ENCODE results near the gene ZNF765. TPM values are rescaled to one million over a fixed set of nuclear protein-coding genes. Genes with fewer than 3 reads are reported as not detected.
A peak's percentile ranks its signal among the peaks of the same experiment; 100 is the strongest.
"Not testable (repeated sequence)": the region's sequence is repeated elsewhere in the genome, so short reads cannot be mapped to it uniquely, and the experiment has no call there.

Gene ZNF765
- total RNA-seq, 1 donor from 2014 or later = 7.5 TPM

- DNase-seq (ENCODE audit: low spot score) = not testable (repeated sequence)
Observed at GRCh38 chr19:53420520-53421315, 25.8 kb downstream of the ZNF765 start.

DNA sequence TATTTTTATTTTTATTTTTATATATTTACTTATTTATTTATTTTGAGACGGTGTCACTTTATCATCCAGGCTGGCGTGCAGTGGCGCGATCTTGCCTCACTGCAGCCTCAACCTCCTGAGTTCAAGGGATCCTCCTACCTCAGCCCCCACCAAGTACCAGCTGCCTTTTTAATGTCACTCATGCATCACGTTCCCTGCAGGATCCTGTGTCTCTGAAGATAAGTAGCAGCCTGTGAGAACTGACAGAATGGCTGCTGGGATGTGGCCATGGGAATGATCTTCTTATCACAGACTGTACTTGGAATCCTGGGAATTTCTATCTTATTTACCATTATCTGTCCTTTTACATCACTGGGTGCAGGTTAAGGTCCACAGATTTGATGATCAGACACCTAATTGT lies 27.6 kb downstream of the ZNF765 start:
- no peak for DNase-seq (ENCODE audit: low spot score)

DNA sequence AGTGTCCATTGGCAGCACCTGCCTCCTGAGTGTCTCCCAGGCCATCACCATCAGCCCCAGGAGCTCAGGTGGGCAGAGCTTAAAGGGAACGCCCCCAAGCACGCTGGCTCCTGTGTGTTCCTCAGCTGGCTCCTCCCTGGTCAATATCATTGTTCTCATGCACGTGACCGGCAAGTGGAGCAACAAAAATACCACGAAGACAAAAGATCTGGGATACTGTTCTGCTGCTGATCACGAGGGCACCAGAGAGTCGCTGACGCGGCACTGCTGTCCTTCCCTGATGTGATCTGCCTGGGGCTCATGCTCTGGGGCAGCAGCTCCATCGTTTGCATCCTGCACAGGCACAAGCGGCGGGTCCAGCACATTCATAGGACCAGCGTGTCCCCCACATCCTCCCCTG lies 28.1 kb downstream of the ZNF765 start:
- not testable (repeated sequence) for DNase-seq (ENCODE audit: low spot score)

- not testable (repeated sequence) for DNase-seq (ENCODE audit: low spot score)
Observed at GRCh38 chr19:53423680-53424079, 28.7 kb downstream of the ZNF765 start.

DNA sequence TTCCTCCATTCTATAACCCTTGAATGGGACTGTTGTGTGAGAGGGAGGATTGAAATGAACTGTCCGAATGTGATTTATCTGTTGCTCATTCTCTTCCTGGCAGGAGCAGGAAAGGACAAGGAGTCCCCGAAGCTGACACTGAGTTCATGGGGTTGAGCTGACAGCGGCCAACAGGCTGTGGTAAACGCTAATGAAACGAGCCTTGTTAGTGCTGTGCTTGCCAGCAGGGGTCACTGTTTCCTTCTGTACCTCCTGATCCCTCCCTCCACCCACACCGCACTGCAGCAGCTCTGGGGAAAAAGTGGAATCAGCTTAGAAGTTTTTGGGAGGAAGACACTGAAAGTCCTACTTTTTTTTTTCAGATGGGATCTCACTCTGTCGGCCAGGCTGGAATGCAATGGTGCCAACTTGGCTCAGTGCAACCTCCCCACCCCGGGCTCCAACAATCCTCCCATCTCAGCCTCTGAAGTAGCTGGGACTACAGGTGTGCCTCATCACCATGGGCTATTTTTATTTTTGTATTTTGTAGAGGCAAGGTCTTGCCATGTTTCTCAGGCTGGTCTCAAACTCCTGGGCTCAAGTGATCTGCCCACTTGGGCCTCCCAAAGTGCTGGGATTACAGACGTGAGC lies 30.1 kb downstream of the ZNF765 start:
- no peak for DNase-seq (ENCODE audit: low spot score)

GRCh38 chr19:53431399-53432087 lies 36.6 kb downstream of the ZNF765 start, which contains the start of gene ZNF761:
TSS of gene ZNF761 (plus strand) at chr19:53431984. CDS start at chr19:53447269, 15,285 bp downstream.
- DNase-seq (ENCODE audit: low spot score) = peak; percentile 99

- no peak for DNase-seq (ENCODE audit: low spot score)
Observed at GRCh38 chr19:53432088-53432661, 37.2 kb downstream of the ZNF765 start.

DNA sequence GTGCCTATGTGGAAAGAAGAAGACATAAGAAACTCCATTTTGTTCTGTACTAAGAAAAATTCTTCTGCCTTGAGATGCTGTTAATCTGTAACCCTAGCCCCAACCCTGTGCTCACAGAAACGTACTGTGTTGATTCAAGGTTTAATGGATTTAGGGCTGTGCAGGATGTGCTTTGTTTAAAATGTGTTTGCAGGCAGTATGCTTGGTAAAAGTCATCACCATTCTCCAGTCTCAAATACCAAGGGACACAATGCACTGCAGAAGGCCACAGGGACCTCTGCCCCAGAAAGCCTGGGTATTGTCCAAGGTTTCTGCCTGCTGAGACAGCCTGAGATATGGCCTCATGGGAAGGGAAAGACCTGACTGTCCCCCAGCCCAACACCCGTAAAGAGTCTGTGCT lies 48.9 kb downstream of the ZNF765 start:
- not testable (repeated sequence) for DNase-seq (ENCODE audit: low spot score)

DNA sequence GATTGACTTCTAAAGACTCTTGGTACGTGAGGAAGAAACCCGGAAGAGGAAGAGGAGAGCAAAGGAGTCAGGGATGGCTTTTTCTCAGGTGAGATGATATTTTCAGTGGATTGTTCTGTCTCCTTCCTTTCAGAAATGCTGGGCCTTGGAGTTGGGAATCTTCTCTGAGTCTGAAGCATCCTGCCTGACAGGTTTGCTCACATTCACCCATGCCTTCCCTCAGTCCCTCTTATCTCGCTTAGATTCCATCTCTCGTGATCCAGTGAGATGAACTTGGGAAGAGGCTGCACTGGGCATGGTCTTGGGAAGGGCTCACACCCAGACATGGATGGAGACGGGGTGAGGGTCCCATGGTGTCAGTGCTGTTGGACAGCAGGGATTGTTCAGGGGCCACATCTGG lies 52.2 kb downstream of the ZNF765 start:
- DNase-seq (ENCODE audit: low spot score) = not testable (repeated sequence)

DNA sequence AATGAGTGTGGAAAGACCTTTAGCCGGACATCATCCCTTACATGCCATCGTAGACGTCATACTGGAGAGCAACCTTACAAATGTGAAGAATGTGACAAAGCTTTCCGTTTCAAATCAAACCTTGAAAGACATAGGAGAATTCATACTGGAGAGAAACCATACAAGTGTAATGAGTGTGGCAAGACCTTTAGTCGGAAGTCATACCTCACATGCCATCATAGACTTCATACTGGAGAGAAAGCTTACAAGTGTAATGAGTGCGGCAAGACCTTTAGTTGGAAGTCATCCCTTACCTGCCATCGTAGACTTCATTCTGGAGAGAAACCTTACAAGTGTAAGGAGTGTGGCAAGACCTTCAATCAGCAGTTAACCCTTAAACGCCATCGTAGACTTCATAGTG lies 60.9 kb downstream of the ZNF765 start:
- no peak for DNase-seq (ENCODE audit: low spot score)

DNA sequence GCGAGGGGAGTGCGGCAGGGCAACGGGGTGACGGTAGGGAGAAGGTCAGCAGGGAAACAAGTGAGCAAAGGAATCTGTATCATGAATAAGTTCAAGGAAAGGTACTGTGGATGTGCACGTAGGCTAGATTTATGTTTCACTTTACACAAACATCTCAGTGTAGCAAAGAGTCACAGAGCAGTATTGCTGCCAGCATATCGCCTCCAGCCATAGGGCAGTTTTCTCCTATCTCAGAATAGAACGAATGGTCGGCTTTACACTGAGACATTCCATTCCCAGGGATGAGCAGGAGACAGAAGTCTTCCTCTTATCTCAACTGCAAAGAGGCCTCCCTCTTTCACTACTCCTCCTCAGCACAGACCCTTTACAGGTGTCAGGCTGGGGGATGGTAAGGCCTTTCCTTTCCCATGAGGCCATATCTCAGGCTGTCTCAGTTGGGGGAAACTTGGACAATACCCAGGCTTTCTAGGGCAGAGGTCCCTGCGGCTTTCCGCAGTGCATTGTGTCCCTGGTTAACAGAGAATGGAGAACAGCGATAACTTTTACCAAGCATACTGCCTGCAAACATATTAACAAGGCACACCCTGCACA lies 65.3 kb downstream of the ZNF765 start:
- DNase-seq (ENCODE audit: low spot score) = not testable (repeated sequence)

- DNase-seq (ENCODE audit: low spot score) = no peak
Observed at GRCh38 chr19:53461866-53462265, 66.9 kb downstream of the ZNF765 start.

- DNase-seq (ENCODE audit: low spot score) = no peak
Observed at GRCh38 chr19:53462861-53463260, 67.9 kb downstream of the ZNF765 start.

DNA sequence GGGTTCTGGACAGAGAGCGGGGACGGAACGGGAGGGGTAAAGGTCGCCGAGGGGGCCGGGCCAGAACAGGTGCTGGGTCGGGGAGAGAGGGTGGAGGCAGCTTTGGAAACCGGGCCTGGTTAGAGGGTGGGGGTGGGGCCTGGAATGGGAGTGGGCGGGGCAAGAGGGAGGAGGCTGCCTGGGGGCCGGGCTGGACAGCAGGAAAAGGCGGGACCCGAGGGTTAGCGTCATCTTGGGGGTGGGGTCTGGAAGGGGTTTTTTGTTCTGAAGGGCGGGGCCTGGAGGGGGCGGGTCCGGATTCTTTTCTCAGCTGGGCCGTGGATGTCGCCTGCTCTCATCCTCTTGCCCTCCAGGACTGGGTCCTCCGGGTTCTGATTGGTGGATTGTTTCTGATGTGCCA lies 68.3 kb downstream of the ZNF765 start:
- DNase-seq (ENCODE audit: low spot score) = no peak

GRCh38 chr19:53466726-53467484 lies 72.0 kb downstream of the ZNF765 start:
- no peak for DNase-seq (ENCODE audit: low spot score)

DNA sequence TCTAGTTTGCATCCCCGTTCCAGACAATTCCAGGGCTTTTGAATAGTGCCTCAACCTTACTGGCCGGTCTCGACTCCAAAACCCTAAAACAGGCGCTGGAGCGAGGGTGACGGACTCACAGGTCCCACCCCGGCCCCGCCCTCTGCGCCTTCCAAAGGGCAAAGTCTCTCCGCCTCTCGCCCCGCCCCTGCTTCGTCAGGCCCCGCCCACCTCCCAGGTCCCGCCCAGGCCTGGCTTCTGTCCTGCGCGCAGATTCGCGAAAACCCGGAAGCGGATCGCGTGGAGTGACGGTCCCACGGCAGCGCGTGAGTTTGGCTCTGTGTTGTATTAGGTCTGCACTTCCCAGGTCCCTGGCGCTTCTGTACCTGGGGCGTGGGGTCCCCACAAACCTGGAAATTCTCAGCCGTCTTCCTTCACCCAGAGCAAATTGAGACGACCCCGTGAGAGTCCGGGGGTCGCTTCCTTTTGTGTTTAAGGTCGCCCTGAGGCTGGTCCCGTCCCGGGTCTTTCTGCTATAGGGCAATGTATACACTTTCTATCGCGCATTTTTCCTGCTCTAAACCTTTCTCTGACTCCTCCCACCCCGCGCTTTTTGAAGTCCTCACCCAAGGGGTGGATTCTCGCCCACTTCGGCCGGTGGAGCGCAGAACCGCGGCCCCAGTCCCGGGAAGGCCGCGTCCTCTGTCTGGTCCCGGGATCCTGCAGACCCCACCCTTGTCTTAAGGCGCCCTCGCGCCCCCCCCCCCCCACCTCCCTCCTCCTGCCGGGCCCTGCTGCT lies 72.7 kb downstream of the ZNF765 start, which contains the start of gene ZNF813:
ZNF813 (plus strand) TSS at position 249 of the 778 bp plus-strand sequence. CDS start 16,090 bp downstream, outside the sequence.
- DNase-seq (ENCODE audit: low spot score) = peak; percentile 97

- DNase-seq (ENCODE audit: low spot score) = not testable (repeated sequence)
Observed at GRCh38 chr19:53468628-53469027, 73.7 kb downstream of the ZNF765 start.

GRCh38 chr19:53471916-53472315 lies 77.0 kb downstream of the ZNF765 start:
- no peak for DNase-seq (ENCODE audit: low spot score)

DNA sequence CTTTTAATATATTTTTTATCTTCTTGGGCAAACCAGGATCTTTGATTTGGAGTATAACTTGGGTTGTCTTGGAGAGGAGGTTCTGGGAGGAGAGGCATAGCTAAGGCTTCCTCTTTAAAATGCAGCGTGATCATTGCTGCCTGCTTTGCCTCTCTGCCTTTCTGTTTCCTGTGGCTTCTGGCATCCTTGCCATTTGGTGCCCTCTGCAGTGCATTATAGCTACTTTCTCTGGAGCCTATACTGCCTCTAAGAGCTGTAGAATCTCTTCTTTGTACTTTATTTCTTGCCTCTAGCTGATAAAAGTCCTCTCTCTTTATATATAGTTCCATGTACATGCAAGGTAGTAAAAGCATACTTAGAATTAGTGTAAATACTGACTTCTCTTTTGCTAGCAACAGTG lies 79.9 kb downstream of the ZNF765 start:
- not testable (repeated sequence) for DNase-seq (ENCODE audit: low spot score)
